ENCODE measurements around the gene MBD5. TPM values are rescaled to one million over a fixed set of nuclear protein-coding genes. Genes with fewer than 3 reads are reported as not detected.

MBD5 gene
- polyA plus RNA-seq, 2 of the 4 experiments (the other 2 are of a cell fraction), result 5.4 to 24.1 TPM

- ChIA-PET POLR2A (no interaction called here), CTCF (interaction anchor here (1.3 kb wide), 1 partner anchor 487 kb away, joined by 3 read pairs; no protein-coding TSS in a partner anchor)
- WGBS (ENCODE audit: missing lambda C conversion rate), result 3% methylated on average over 1 of the region's 1 CpG
- Histone ChIP-seq H3K4me3 (peak overlapping the region; percentile 82), H3K27ac (peak overlapping the region; percentile 93 to 97; a peak in 3 of 6 replicates), H3K4me2 (peak overlapping the region; percentile 90), H3K4me1 (peaks cover 31% of the 10 kb centered on the region), H3K9me3 (no peaks in the 10 kb centered on the region)
- no peak for FAIRE-seq
- no peak for TF ChIP-seq FOSL2 (IDR thresholded peaks at IDR 0.05)
- TF ChIP-seq FOSL2 (CRISPR knock-in tag; IDR thresholded peaks at IDR 0.05), result no peak
- no peak for TF ChIP-seq PHF8 (IDR thresholded peaks at IDR 0.05; ENCODE audit: borderline replicate concordance, low read depth)
- TF ChIP-seq RCOR1 (IDR thresholded peaks at IDR 0.05; ENCODE audit: low read depth, low read length), result no peak
- no peak for TF ChIP-seq MAFK (IDR thresholded peaks at IDR 0.05; ENCODE audit: partially characterized antibody)
- no peak for TF ChIP-seq HMGXB4 (CRISPR knock-in tag; IDR thresholded peaks at IDR 0.05; ENCODE audit: borderline replicate concordance)
- TF ChIP-seq BCL3 (IDR thresholded peaks at IDR 0.05), result no peak
- TF ChIP-seq EHMT2 (IDR thresholded peaks at IDR 0.05; ENCODE audit: low read depth), result no peak
- no peak for TF ChIP-seq JUNB (IDR thresholded peaks at IDR 0.05)
- no peak for TF ChIP-seq KDM5A (IDR thresholded peaks at IDR 0.05)
- TF ChIP-seq HES2 (IDR thresholded peaks at IDR 0.05), result no peak
- no peak for TF ChIP-seq ZNF302 (CRISPR knock-in tag; IDR thresholded peaks at IDR 0.05)
- no peak for DNase-seq (ENCODE audit: low read depth in 1 of 2, low spot score in 1 of 2)
- ATAC-seq, result no peak
Measured at GRCh38 chr2:148022351-148022750, 1.5 kb downstream of the MBD5 start.

- DNase-seq (ENCODE audit: low read depth in 1 of 2, low spot score in 1 of 2) (no peak), ATAC-seq (no peak), FAIRE-seq (no peak)
- ChIA-PET POLR2A (no interaction called here), CTCF (interaction anchor here (1.3 kb wide), 1 partner anchor 486 kb away, joined by 3 read pairs; no protein-coding TSS in a partner anchor)
- H3K4me3 ChIP-seq, result no peak overlapping the region; the same call in 2 of the 3 replicates
- 97% methylated on average over 2 of the region's 2 CpGs for WGBS (ENCODE audit: missing lambda C conversion rate)
- peak overlapping the region; percentile 90 for H3K4me2 ChIP-seq
- H3K4me1 ChIP-seq, result peaks cover 36% of the 10 kb centered on the region
- no peak for TF ChIP-seq HOXB13 (CRISPR knock-in tag; IDR thresholded peaks at IDR 0.05; ENCODE audit: low read depth)
- no peak for TF ChIP-seq CBX2 (IDR thresholded peaks at IDR 0.05; ENCODE audit: borderline replicate concordance, low read depth)
- no peak for TF ChIP-seq POLR2AphosphoS2 (conservative IDR thresholded peaks at IDR 0.05; ENCODE audit: low read length)
- no peak for TF ChIP-seq USF2 (IDR thresholded peaks at IDR 0.05)
- TF ChIP-seq HMGXB4 (CRISPR knock-in tag; IDR thresholded peaks at IDR 0.05; ENCODE audit: borderline replicate concordance), result no peak
- TF ChIP-seq SMC3 (IDR thresholded peaks at IDR 0.05), result no peak
- TF ChIP-seq CEBPB (IDR thresholded peaks at IDR 0.05), result no peak
- TF ChIP-seq FOSL2 (IDR thresholded peaks at IDR 0.05), result no peak
- TF ChIP-seq FOSL2 (CRISPR knock-in tag; IDR thresholded peaks at IDR 0.05), result no peak
- no peak for TF ChIP-seq RNF2 (IDR thresholded peaks at IDR 0.05; ENCODE audit: borderline replicate concordance, low read depth)
- no peak for TF ChIP-seq POLR2A (IDR thresholded peaks at IDR 0.05; ENCODE audit: low read length)
- no peak for TF ChIP-seq MAZ (IDR thresholded peaks at IDR 0.05; ENCODE audit: borderline replicate concordance, low read depth, low read length)
- no peak for TF ChIP-seq ZNF302 (CRISPR knock-in tag; IDR thresholded peaks at IDR 0.05)
- TF ChIP-seq HOXA7 (CRISPR knock-in tag; IDR thresholded peaks at IDR 0.05), result no peak
- no peak for TF ChIP-seq HOXB5 (CRISPR knock-in tag; IDR thresholded peaks at IDR 0.05)
- TF ChIP-seq RCOR1 (IDR thresholded peaks at IDR 0.05; ENCODE audit: low read depth, low read length), result no peak
- no peak for TF ChIP-seq CHD4 (IDR thresholded peaks at IDR 0.05; ENCODE audit: borderline replicate concordance)
- no peak for TF ChIP-seq E2F6 (IDR thresholded peaks at IDR 0.05; ENCODE audit: borderline replicate concordance, low read depth)
- TF ChIP-seq HES2 (IDR thresholded peaks at IDR 0.05), result no peak
- no peak for TF ChIP-seq PBX3 (IDR thresholded peaks at IDR 0.05)
- H3K9me3 ChIP-seq, result no peaks in the 10 kb centered on the region
- H3K27ac ChIP-seq, result no peak overlapping the region
Measured at GRCh38 chr2:148022882-148023281, 2.0 kb downstream of the MBD5 start.

All from A549 (cell line).